Measurements from ENCODE around the gene LDB2. TPM values are rescaled to one million over a fixed set of nuclear protein-coding genes. Genes with fewer than 3 reads are reported as not detected.

Gene LDB2
- total and polyA plus RNA-seq, 2 experiments from 2014 or later: 48.6 to 80.1 TPM

DNA sequence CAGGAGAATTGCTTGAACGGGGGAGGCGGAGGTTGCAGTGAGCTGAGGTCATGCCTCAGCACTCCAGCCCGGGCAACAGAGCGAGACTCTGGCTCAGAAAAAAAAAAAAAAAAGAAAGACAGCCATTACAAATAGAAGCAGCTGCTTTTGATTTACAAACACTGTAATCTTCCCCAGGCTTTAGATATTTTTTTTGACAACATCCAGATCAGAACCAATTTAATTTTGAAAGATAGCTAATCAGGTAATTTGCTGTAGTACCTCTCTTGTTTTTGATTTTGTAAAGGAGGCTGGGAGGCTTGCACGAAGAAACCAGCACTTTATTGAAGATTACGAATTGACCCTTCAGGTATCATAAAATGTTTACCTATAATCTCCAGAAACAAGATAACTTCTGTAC is 107.0 kb downstream of the LDB2 start (continued):
- TF ChIP-seq, protein P1, sequence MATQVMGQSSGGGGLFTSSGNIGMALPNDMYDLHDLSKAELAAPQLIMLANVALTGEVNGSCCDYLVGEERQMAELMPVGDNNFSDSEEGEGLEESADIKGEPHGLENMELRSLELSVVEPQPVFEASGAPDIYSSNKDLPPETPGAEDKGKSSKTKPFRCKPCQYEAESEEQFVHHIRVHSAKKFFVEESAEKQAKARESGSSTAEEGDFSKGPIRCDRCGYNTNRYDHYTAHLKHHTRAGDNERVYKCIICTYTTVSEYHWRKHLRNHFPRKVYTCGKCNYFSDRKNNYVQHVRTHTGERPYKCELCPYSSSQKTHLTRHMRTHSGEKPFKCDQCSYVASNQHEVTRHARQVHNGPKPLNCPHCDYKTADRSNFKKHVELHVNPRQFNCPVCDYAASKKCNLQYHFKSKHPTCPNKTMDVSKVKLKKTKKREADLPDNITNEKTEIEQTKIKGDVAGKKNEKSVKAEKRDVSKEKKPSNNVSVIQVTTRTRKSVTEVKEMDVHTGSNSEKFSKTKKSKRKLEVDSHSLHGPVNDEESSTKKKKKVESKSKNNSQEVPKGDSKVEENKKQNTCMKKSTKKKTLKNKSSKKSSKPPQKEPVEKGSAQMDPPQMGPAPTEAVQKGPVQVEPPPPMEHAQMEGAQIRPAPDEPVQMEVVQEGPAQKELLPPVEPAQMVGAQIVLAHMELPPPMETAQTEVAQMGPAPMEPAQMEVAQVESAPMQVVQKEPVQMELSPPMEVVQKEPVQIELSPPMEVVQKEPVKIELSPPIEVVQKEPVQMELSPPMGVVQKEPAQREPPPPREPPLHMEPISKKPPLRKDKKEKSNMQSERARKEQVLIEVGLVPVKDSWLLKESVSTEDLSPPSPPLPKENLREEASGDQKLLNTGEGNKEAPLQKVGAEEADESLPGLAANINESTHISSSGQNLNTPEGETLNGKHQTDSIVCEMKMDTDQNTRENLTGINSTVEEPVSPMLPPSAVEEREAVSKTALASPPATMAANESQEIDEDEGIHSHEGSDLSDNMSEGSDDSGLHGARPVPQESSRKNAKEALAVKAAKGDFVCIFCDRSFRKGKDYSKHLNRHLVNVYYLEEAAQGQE (IDR thresholded peaks at IDR 0.05; ENCODE audit: unreplicated experiment): no peak
- TF ChIP-seq EZH2phosphoT487 (IDR thresholded peaks at IDR 0.05; ENCODE audit: unreplicated experiment) (no peak), ETS1 (IDR thresholded peaks at IDR 0.05) (no peak), EZH2 (IDR thresholded peaks at IDR 0.05; ENCODE audit: low read depth, unreplicated experiment) (no peak), CREB1 (CRISPR knock-in tag; IDR thresholded peaks at IDR 0.05; ENCODE audit: low read depth) (no peak), NANOG (IDR thresholded peaks at IDR 0.05; ENCODE audit: borderline replicate concordance) (no peak), STAT1 (IDR thresholded peaks at IDR 0.05; ENCODE audit: unreplicated experiment) (no peak)
- TF ChIP-seq, protein P2, sequence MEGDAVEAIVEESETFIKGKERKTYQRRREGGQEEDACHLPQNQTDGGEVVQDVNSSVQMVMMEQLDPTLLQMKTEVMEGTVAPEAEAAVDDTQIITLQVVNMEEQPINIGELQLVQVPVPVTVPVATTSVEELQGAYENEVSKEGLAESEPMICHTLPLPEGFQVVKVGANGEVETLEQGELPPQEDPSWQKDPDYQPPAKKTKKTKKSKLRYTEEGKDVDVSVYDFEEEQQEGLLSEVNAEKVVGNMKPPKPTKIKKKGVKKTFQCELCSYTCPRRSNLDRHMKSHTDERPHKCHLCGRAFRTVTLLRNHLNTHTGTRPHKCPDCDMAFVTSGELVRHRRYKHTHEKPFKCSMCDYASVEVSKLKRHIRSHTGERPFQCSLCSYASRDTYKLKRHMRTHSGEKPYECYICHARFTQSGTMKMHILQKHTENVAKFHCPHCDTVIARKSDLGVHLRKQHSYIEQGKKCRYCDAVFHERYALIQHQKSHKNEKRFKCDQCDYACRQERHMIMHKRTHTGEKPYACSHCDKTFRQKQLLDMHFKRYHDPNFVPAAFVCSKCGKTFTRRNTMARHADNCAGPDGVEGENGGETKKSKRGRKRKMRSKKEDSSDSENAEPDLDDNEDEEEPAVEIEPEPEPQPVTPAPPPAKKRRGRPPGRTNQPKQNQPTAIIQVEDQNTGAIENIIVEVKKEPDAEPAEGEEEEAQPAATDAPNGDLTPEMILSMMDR (conservative IDR thresholded peaks at IDR 0.05; ENCODE audit: low read depth in 2 of 2): no peak

- Mint-ChIP-seq H3K36me3 (ENCODE audit: low read depth) (peaks cover 2% of the 10 kb centered on the region), H3K27ac (no peak overlapping the region), H3K9me3 (no peaks in the 10 kb centered on the region), H3K4me1 (peaks cover 59% of the 10 kb centered on the region), H3K27me3 (ENCODE audit: insufficient read depth, low read depth, poor library complexity) (peaks cover 4% of the 10 kb centered on the region), H3K4me3 (no peak overlapping the region)
- peaks cover 60% of the 10 kb centered on the region for H3K4me1 ChIP-seq (ENCODE audit: insufficient read depth)
- no peak overlapping the region for H3K4me3 ChIP-seq
- H2AFZ ChIP-seq: no peak overlapping the region
- DNase-seq (ENCODE audit: low spot score) (no peak), ATAC-seq (no peak)
- peak overlapping the region; percentile 72 for H3K27ac ChIP-seq (ENCODE audit: low read depth)
- H3K9me2 ChIP-seq (ENCODE audit: insufficient read depth): no peaks in the 10 kb centered on the region; the same call in 1 of the 2 replicates
- peak overlapping the region; percentile 11 for H3K4me2 ChIP-seq
- no peaks in the 10 kb centered on the region for H4K20me1 ChIP-seq (replicated peaks; ENCODE audit: insufficient read depth)
- H3F3A ChIP-seq (replicated peaks; ENCODE audit: low read depth): no peaks in the 10 kb centered on the region; the same call in 1 of the 2 replicates
- H3K79me2 ChIP-seq (replicated peaks; ENCODE audit: insufficient read depth): 0 out of 2 replicates have a peak, but pooled peaks cover 10% of the 10 kb centered on the region
- H3K36me3 ChIP-seq (ENCODE audit: insufficient read depth): no peaks in the 10 kb centered on the region
- no peaks in the 10 kb centered on the region for H3K27me3 ChIP-seq (ENCODE audit: insufficient read depth)
- no peak for TF ChIP-seq ZNF462 (CRISPR knock-in tag; IDR thresholded peaks at IDR 0.05)
- no peak for TF ChIP-seq ZNF114 (CRISPR knock-in tag; IDR thresholded peaks at IDR 0.05)
- TF ChIP-seq JUNB (IDR thresholded peaks at IDR 0.05; ENCODE audit: unreplicated experiment): no peak
Measured at GRCh38 chr4:16790508-16790907, 107.9 kb downstream of the LDB2 start.
